ENCODE measurements around the gene PAN2.

PAN2 gene

GRCh38 chr12:56377310-56377988 lies 43.6 kb upstream of the PAN2 start:
- TF ChIP-seq RAD21 (IDR thresholded peaks at IDR 0.05; ENCODE audit: low read depth) (peak; percentile 61), CREB1 (IDR thresholded peaks at IDR 0.05; ENCODE audit: low read depth) (no peak)

GRCh38 chr12:56375598-56376434 lies 42.0 kb upstream of the PAN2 start:
- no peak for TF ChIP-seq YY1 (IDR thresholded peaks at IDR 0.05; ENCODE audit: low read depth)
- TF ChIP-seq ZBTB7A (IDR thresholded peaks at IDR 0.05; ENCODE audit: low read depth), result no peak
- no peak for TF ChIP-seq CEBPB (IDR thresholded peaks at IDR 0.05)
- TF ChIP-seq TAF1 (IDR thresholded peaks at IDR 0.05; ENCODE audit: low read depth), result no peak
- TF ChIP-seq EP300 (IDR thresholded peaks at IDR 0.05; ENCODE audit: borderline replicate concordance), result no peak
- no peak for TF ChIP-seq NFIC (IDR thresholded peaks at IDR 0.05)
- TF ChIP-seq USF1 (IDR thresholded peaks at IDR 0.05), result no peak
- no peak for TF ChIP-seq FOXM1 (IDR thresholded peaks at IDR 0.05; ENCODE audit: borderline replicate concordance, low read depth)
- TF ChIP-seq REST (IDR thresholded peaks at IDR 0.05; ENCODE audit: low read depth), result no peak
- TF ChIP-seq CREB1 (IDR thresholded peaks at IDR 0.05; ENCODE audit: low read depth), result no peak
- TF ChIP-seq EGR1 (IDR thresholded peaks at IDR 0.05), result no peak
- no peak for TF ChIP-seq TEAD4 (IDR thresholded peaks at IDR 0.05)
- TF ChIP-seq TCF12 (IDR thresholded peaks at IDR 0.05; ENCODE audit: low read depth), result no peak
- no peak for TF ChIP-seq RAD21 (IDR thresholded peaks at IDR 0.05; ENCODE audit: low read depth)
- TF ChIP-seq, protein P1, sequence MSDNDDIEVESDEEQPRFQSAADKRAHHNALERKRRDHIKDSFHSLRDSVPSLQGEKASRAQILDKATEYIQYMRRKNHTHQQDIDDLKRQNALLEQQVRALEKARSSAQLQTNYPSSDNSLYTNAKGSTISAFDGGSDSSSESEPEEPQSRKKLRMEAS (IDR thresholded peaks at IDR 0.05), result no peak

DNA sequence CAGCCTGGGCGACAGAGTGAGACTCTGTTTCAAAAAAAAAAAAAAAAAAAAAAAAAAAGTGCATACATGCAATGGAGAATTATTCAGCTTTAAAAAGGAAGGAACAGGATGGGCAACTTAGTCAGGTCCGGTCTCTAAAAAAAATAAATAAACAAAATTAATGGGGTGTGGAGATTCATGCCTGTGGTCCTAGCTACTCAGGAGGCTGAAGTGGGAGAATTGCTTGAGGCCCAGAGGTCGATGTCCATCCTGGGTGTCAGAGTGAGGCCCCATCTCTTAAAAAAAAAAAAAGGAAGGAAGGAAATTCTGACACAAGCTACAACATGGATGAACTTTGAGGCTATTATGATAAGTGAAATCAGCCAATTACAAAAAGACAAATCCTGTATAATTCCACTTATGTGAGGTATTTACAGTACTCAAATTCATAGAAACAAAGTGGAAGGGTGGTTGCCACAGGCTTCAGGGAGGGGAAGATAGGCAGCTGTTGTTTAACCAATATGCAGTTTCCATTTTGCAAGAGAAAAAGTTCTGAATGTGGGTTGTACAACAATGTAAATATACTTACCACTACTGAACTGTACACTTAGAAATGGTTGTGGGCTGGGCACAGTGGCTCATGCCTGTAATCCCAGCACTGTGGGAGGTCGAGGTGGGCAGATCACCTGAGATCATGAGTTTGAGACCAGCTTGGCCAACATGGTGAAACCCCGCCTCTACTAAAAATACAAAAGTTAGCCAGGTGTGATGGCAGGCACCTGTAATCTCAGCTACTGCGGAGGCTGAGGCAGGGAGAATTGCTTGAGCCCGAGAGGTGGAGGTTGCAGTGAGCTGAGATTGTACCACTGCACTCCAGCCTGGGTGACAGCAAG lies 41.2 kb upstream of the PAN2 start:
- TF ChIP-seq TCF12 (IDR thresholded peaks at IDR 0.05; ENCODE audit: low read depth) (no peak), FOXM1 (IDR thresholded peaks at IDR 0.05; ENCODE audit: borderline replicate concordance, low read depth) (no peak), TEAD4 (IDR thresholded peaks at IDR 0.05) (no peak), RAD21 (IDR thresholded peaks at IDR 0.05; ENCODE audit: low read depth) (no peak), ZBTB7A (IDR thresholded peaks at IDR 0.05; ENCODE audit: low read depth) (no peak), YY1 (IDR thresholded peaks at IDR 0.05; ENCODE audit: low read depth) (no peak), EP300 (IDR thresholded peaks at IDR 0.05; ENCODE audit: borderline replicate concordance) (no peak), EGR1 (IDR thresholded peaks at IDR 0.05) (no peak), NFIC (IDR thresholded peaks at IDR 0.05) (no peak), REST (IDR thresholded peaks at IDR 0.05; ENCODE audit: low read depth) (no peak), CEBPB (IDR thresholded peaks at IDR 0.05) (no peak), CREB1 (IDR thresholded peaks at IDR 0.05; ENCODE audit: low read depth) (no peak)

DNA sequence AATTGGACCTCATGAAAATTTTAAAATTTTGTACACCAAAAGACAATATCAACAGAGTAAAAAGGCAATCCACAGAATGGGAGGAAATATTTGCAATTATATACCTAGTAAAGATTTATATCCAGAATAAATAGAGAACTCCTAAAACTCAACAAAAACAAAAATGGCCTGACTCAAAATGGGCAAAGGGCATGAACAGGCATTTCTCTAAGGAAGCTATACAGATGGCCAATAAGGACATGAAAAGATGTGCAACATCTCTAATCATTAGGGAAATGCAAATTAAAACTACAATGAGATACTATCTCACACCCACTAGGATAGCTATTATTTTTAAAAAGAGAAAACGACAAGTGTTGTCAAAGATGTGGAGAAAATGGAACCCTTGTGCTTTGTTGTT lies 39.7 kb upstream of the PAN2 start:
- no peak for TF ChIP-seq CEBPB (IDR thresholded peaks at IDR 0.05)
- no peak for TF ChIP-seq YY1 (IDR thresholded peaks at IDR 0.05; ENCODE audit: low read depth)
- no peak for TF ChIP-seq RAD21 (IDR thresholded peaks at IDR 0.05; ENCODE audit: low read depth)
- TF ChIP-seq EGR1 (IDR thresholded peaks at IDR 0.05), result no peak
- no peak for TF ChIP-seq REST (IDR thresholded peaks at IDR 0.05; ENCODE audit: low read depth)
- no peak for TF ChIP-seq USF1 (IDR thresholded peaks at IDR 0.05)
- no peak for TF ChIP-seq TEAD4 (IDR thresholded peaks at IDR 0.05)
- TF ChIP-seq NFIC (IDR thresholded peaks at IDR 0.05), result no peak

All from Ishikawa (cell line).